WERI-Rb-1 (cell line): ENCODE data around the gene CGA.
A peak's percentile ranks its signal among the peaks of the same experiment; 100 is the strongest.

ENCODE experiments used
- DNase-seq: peaks from one replicate; pipeline ENCODE4 v3.0.0-alpha.2; 2020
- H3K27ac ChIP-seq: fragments of 250-450 bp; sonication (Bioruptor Pico); 2 replicates; pipeline ENCODE4 v1.5.1; 2020; ENCODE audit warnings: mild to moderate bottlenecking, moderate library complexity
- H3K27me3 ChIP-seq: fragments of 250-450 bp; sonication (Bioruptor Pico); 2 replicates; pipeline ENCODE4 v1.5.1; 2021; ENCODE audit warnings: mild to moderate bottlenecking, low read depth, moderate library complexity; ENCODE audit not compliant: insufficient read depth, severe bottlenecking
- H3K36me3 ChIP-seq: fragments of 250-450 bp; sonication (Bioruptor Pico); 2 replicates; pipeline ENCODE4 v1.5.1; 2020; ENCODE audit warnings: mild to moderate bottlenecking, moderate library complexity
- H3K4me3 ChIP-seq: 2 replicates; pipeline ENCODE4 v1.5.1; 2011; ENCODE audit warnings: low read depth, mild to moderate bottlenecking, control low read depth, low read length
- H3K9me3 ChIP-seq: fragments of 250-450 bp; sonication (Bioruptor Pico); 2 replicates; pipeline ENCODE4 v1.5.1; 2021; ENCODE audit warnings: mild to moderate bottlenecking, moderate library complexity; ENCODE audit not compliant: severe bottlenecking
- TF ChIP-seq, protein P1 (sequence below): IDR thresholded peaks from 2 replicates; pipeline ENCODE4 v1.5.1; 2011; ENCODE audit warnings: low read depth, mild to moderate bottlenecking, control low read depth, inconsistent platforms, low read length

The CGA gene

DNA sequence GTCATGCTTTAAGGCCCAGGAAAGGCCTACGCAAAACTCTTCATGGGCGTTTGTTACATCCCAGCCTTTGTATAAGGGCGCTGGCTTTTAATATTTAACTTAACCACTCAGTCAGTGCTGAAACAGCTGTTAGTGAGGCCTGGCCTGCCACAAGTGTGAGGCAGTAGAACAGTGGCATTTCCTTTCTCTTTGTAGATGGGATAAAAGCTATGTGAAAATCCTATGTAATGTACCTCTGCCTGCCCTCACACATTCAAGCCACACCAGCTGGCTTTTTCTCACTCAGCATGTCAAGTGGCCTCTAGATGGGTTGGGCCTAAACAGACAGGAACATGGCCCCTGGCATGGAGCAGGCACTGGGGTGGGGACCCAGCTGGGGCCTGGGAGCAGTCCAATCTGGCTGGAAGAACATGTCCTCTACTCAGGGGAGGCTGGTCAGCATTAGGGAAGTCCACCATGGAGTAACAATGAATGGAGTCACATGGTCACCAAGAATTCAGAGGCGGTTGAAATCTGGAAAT, 20.7 kb downstream of the CGA start:
- DNase-seq: no peak
- Histone ChIP-seq H3K4me3 (no peak overlapping the region), H3K27me3 (no peaks in the 10 kb centered on the region), H3K9me3 (no peaks in the 10 kb centered on the region), H3K36me3 (no peaks in the 10 kb centered on the region), H3K27ac (no peak overlapping the region)
- TF ChIP-seq, protein P1, sequence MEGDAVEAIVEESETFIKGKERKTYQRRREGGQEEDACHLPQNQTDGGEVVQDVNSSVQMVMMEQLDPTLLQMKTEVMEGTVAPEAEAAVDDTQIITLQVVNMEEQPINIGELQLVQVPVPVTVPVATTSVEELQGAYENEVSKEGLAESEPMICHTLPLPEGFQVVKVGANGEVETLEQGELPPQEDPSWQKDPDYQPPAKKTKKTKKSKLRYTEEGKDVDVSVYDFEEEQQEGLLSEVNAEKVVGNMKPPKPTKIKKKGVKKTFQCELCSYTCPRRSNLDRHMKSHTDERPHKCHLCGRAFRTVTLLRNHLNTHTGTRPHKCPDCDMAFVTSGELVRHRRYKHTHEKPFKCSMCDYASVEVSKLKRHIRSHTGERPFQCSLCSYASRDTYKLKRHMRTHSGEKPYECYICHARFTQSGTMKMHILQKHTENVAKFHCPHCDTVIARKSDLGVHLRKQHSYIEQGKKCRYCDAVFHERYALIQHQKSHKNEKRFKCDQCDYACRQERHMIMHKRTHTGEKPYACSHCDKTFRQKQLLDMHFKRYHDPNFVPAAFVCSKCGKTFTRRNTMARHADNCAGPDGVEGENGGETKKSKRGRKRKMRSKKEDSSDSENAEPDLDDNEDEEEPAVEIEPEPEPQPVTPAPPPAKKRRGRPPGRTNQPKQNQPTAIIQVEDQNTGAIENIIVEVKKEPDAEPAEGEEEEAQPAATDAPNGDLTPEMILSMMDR: no peak

DNA sequence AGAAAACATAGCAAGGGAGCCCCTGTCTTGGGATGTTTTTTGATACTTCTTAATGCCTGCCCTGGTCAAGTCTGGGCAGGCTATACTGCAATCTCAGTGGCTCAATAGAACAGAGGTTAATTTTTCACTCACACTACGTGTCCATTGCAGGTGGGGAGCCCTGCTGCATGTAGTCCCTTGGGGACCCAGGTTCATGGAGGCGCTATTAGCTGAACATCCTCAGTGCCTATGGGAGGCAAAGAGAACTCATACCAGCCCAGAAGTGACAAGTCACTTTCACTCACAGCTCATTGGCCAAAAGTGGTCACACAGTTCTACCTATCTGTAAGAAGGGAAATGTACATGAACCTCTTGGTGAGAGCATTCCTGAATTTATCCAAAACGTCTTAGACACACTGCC, 23.2 kb downstream of the CGA start:
- Histone ChIP-seq H3K27ac (no peak overlapping the region), H3K36me3 (no peaks in the 10 kb centered on the region), H3K9me3 (no peaks in the 10 kb centered on the region), H3K4me3 (no peak overlapping the region), H3K27me3 (no peaks in the 10 kb centered on the region)
- no peak for DNase-seq
- TF ChIP-seq, protein P1: no peak

DNA sequence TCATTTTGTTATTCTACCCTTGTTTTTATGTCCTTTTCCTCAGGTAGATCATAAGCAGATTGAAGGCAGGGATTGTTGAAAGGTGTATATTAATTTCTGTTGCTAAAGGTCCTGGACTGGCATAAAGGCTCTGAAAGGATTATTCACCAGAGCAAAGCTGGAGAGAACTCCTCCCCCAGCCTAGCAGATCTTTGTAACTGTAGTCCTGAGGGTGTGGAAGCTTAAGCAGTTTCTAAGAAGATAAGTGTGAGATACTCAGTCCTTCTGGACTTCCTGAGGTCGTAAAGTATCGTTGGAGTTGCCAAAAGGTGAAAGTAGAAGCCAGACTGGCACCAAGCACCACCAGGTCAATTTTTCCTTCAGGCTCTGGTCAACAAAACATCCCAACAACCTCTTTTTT, 24.2 kb downstream of the CGA start:
- no peak overlapping the region for H3K27ac ChIP-seq
- TF ChIP-seq, protein P1: no peak

DNA sequence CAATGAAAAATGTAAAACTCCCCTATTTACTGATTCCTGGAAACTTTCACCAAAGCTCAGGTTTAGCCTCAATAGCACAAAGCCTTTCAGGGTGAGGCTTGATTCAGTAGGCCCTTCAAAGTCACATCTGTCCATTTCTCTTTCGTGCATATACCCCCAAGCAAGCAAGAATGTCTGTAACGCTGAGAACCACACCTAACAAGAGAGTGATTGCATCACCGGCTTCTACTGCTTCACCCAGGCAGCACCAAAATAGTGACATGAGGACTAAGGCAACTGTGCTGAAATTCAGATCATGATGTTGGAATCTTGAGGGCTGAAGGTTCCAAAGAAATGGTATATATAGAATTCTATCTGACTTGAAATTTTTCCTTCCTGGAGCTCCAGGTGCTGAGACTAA, 26.1 kb downstream of the CGA start:
- TF ChIP-seq, protein P1: no peak

More for the DNA sequence above, 24.2 kb downstream of the CGA start:
- peak; percentile 42 for DNase-seq
- Histone ChIP-seq H3K36me3 (no peaks in the 10 kb centered on the region), H3K9me3 (no peaks in the 10 kb centered on the region), H3K27me3 (no peaks in the 10 kb centered on the region), H3K4me3 (no peak overlapping the region)

DNA sequence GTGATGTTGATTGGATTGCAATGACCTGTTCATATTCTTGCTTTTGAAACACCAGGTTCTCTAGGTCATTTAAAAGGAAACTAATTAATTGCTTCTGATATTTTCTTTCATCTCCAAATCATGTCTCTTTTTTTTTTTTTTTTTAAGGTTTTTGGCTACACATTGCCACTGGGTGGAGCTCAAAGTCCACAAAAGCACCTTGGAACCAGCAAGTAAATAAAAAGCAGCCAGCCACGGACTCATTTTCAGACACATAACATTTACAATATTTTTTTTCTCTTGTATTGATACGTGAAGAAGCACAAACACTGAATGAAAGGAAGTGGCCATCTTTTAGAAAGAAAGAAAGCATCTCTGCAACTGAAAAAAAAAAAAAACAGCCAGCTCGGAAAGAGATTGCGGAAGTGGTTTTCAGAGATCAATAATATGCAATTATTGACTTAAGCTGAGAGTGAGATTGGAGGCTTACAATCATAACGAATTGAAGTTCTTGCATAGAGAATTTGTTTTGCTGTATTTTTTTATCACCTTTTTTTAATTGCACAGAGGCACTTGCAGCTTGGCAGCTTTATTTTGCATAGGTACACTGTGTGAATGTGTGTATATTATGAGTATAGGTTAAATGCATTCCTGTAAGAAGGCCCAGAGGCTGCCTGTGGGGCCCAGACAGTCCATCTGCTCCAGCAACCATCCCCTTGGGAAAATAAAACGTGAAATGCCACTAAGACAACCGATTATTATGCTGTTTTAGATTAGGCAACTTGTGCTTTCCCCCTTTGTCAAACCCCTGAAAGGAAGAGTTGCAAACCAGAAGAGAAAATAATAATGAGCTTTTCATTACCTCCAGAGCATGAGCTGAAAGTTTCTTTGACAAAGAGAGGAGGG, 28.2 kb downstream of the CGA start:
- TF ChIP-seq, protein P1: peak; percentile 37; the same call in 1 of the 2 replicates
- H3K27me3 ChIP-seq: no peaks in the 10 kb centered on the region
- no peaks in the 10 kb centered on the region for H3K9me3 ChIP-seq
- no peaks in the 10 kb centered on the region for H3K36me3 ChIP-seq
- H3K4me3 ChIP-seq: peak overlapping the region; percentile 48
- H3K27ac ChIP-seq: no peak overlapping the region
- peak; percentile 40 for DNase-seq

More for the DNA sequence above, 26.1 kb downstream of the CGA start:
- Histone ChIP-seq H3K27me3 (no peaks in the 10 kb centered on the region), H3K27ac (no peak overlapping the region), H3K36me3 (no peaks in the 10 kb centered on the region), H3K4me3 (no peak overlapping the region), H3K9me3 (no peaks in the 10 kb centered on the region)
- DNase-seq: no peak
